Skeletal muscle satellite cell (primary cell): ENCODE data around the gene SKIC8.

Source experiments
- H3K27me3 ChIP-seq: 2 replicates; pipeline ENCODE4 v1.7.0; 2013; ENCODE audit warnings: low read length; ENCODE audit not compliant: control insufficient read depth, insufficient read depth
- H3K36me3 ChIP-seq: 2 replicates; pipeline ENCODE4 v1.7.0; 2013; ENCODE audit warnings: mild to moderate bottlenecking, control low read depth, low read length; ENCODE audit not compliant: insufficient read depth
- H3K4me1 ChIP-seq: 2 replicates; pipeline ENCODE4 v1.7.0; 2013; ENCODE audit warnings: low read length; ENCODE audit not compliant: control insufficient read depth, insufficient read depth
- H3K4me2 ChIP-seq: 2 replicates; pipeline ENCODE4 v1.7.0; 2013; ENCODE audit warnings: mild to moderate bottlenecking, low read length
- H3K4me3 ChIP-seq: 2 replicates; pipeline ENCODE4 v1.7.0; 2013; ENCODE audit warnings: low read length
- H3K9ac ChIP-seq: 2 replicates; pipeline ENCODE4 v1.7.0; 2013; ENCODE audit warnings: mild to moderate bottlenecking, low read depth, low read length, moderate library complexity
- H3K9me3 ChIP-seq: replicated peaks from 2 replicates; pipeline ENCODE4 v1.7.0; 2013; ENCODE audit warnings: mild to moderate bottlenecking, control low read depth, low read length

SKIC8 gene

DNA sequence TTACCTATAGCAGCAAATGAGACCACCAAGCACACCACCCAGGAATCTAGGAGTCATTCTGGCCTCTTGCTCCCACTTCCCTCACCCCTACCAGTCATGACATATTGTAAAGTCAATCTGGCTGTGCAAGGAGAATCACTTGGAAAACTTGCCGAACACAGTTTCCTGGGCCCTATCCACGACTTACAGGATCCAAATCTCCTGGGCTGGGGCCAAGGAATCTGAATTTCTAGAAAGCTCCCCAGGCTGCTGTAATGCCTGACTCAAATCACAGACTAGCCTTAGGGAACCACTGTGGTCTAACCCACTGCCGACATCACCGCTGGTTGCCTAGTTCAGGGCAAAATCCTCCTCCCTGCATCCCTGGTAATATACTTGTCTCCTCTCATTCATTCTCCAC lies 36.6 kb upstream of the SKIC8 start:
- H3K4me1 ChIP-seq: no peaks in the 10 kb centered on the region
- no peak overlapping the region for H3K9ac ChIP-seq
- no peak overlapping the region for H3K4me2 ChIP-seq
- peaks cover 78% of the 10 kb centered on the region for H3K27me3 ChIP-seq
- H3K36me3 ChIP-seq: no peaks in the 10 kb centered on the region
- H3K4me3 ChIP-seq: no peak overlapping the region
- no peaks in the 10 kb centered on the region for H3K9me3 ChIP-seq

GRCh38 chr15:78334845-78335244 lies 35.4 kb upstream of the SKIC8 start:
- Histone ChIP-seq H3K36me3 (no peaks in the 10 kb centered on the region), H3K9me3 (no peaks in the 10 kb centered on the region)

GRCh38 chr15:78329625-78330024 lies 30.2 kb upstream of the SKIC8 start:
- Histone ChIP-seq H3K4me1 (no peaks in the 10 kb centered on the region), H3K4me2 (no peak overlapping the region), H3K9ac (no peak overlapping the region), H3K36me3 (no peaks in the 10 kb centered on the region), H3K9me3 (no peaks in the 10 kb centered on the region), H3K4me3 (no peak overlapping the region), H3K27me3 (peaks cover 55% of the 10 kb centered on the region)

More at GRCh38 chr15:78334845-78335244, 35.4 kb upstream of the SKIC8 start:
- Histone ChIP-seq H3K4me2 (no peak overlapping the region), H3K4me1 (no peaks in the 10 kb centered on the region), H3K27me3 (peaks cover 72% of the 10 kb centered on the region), H3K4me3 (no peak overlapping the region), H3K9ac (no peak overlapping the region)

- Histone ChIP-seq H3K36me3 (no peaks in the 10 kb centered on the region), H3K4me3 (no peak overlapping the region), H3K4me1 (no peaks in the 10 kb centered on the region), H3K9me3 (no peaks in the 10 kb centered on the region), H3K4me2 (no peak overlapping the region), H3K27me3 (peaks cover 58% of the 10 kb centered on the region), H3K9ac (no peak overlapping the region)
Observed at GRCh38 chr15:78327466-78327865, 28.1 kb upstream of the SKIC8 start.

GRCh38 chr15:78325092-78325843 lies 25.9 kb upstream of the SKIC8 start:
- Histone ChIP-seq H3K4me3 (no peak overlapping the region), H3K4me2 (no peak overlapping the region), H3K36me3 (no peaks in the 10 kb centered on the region), H3K4me1 (no peaks in the 10 kb centered on the region), H3K27me3 (peaks cover 51% of the 10 kb centered on the region), H3K9ac (no peak overlapping the region), H3K9me3 (no peaks in the 10 kb centered on the region)

DNA sequence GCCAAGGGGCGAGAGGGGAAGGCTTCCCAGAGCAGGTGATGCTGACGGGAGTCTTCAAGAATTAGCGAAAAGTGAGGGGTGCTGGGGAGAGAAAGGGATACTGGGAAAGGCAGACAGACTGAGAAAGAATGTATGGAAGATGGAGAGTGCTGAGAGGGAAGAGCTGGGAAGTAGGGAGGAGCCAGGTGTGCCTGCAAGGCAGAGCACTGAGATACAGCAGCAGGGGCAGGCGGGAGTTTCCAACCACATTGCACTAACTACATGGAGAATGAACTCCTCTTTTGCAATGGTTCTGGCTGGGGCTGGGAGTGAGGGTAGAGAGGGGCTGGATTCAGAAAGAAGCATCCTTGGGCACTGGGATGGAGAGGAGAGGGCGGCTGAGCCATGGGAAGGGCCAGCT lies 24.7 kb upstream of the SKIC8 start:
- no peak overlapping the region for H3K4me3 ChIP-seq
- peaks cover 52% of the 10 kb centered on the region for H3K27me3 ChIP-seq
- no peaks in the 10 kb centered on the region for H3K4me1 ChIP-seq
- no peaks in the 10 kb centered on the region for H3K9me3 ChIP-seq
- H3K36me3 ChIP-seq: no peaks in the 10 kb centered on the region
- H3K4me2 ChIP-seq: no peak overlapping the region
- no peak overlapping the region for H3K9ac ChIP-seq

DNA sequence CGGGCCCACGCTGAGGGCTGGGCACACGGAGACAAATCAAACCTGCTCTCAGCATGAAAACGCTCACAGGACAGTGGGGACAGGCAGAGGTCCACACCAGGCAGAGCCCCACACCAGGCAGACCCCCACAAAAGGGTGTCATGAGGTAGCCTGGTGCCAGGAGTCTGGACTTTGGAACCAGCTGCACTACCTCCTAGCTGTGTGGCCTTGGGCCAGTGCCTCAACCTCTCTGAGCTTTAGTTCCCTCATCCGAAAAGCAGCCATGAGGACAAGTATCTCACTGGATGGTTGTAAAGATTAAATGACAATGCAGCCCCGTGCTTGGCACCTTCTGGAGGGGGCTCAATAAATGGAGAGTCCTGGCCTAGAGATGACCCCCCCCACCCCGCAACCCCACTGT lies 24.3 kb upstream of the SKIC8 start:
- H3K9ac ChIP-seq: no peak overlapping the region
- H3K36me3 ChIP-seq: no peaks in the 10 kb centered on the region
- H3K4me3 ChIP-seq: no peak overlapping the region
- no peak overlapping the region for H3K4me2 ChIP-seq
- H3K9me3 ChIP-seq: no peaks in the 10 kb centered on the region
- H3K4me1 ChIP-seq: no peaks in the 10 kb centered on the region
- H3K27me3 ChIP-seq: peaks cover 52% of the 10 kb centered on the region

GRCh38 chr15:78322724-78323521 lies 23.5 kb upstream of the SKIC8 start:
- Histone ChIP-seq H3K4me3 (no peak overlapping the region), H3K9ac (no peak overlapping the region), H3K4me2 (no peak overlapping the region), H3K27me3 (peaks cover 52% of the 10 kb centered on the region), H3K9me3 (no peaks in the 10 kb centered on the region), H3K36me3 (no peaks in the 10 kb centered on the region), H3K4me1 (no peaks in the 10 kb centered on the region)

GRCh38 chr15:78322243-78322642 lies 22.8 kb upstream of the SKIC8 start:
- no peaks in the 10 kb centered on the region for H3K9me3 ChIP-seq
- no peaks in the 10 kb centered on the region for H3K36me3 ChIP-seq
- peaks cover 51% of the 10 kb centered on the region for H3K27me3 ChIP-seq
- H3K9ac ChIP-seq: no peak overlapping the region
- no peak overlapping the region for H3K4me3 ChIP-seq
- H3K4me2 ChIP-seq: no peak overlapping the region
- H3K4me1 ChIP-seq: no peaks in the 10 kb centered on the region

DNA sequence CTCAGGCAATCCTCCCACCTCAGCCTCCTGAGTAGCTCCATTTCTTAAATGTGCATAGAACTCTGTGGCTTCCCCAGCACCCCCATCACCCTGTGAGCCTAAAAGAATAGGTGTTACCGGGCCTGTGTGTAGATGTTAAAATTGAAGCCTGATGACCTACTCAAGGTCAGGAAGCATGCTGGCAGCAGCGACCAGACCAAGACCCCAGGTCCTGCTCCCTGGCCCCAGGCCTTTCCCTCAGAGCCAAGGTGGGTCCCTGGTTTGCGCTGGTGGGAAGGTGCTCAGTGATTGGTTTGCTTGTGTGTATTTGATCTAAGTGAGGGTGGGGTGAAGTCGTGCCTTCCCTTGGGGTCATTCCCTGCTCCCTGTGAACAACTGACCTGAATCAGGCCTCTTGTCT lies 22.4 kb upstream of the SKIC8 start:
- H3K9ac ChIP-seq: no peak overlapping the region
- H3K36me3 ChIP-seq: no peaks in the 10 kb centered on the region
- H3K9me3 ChIP-seq: no peaks in the 10 kb centered on the region
- no peaks in the 10 kb centered on the region for H3K4me1 ChIP-seq
- no peak overlapping the region for H3K4me2 ChIP-seq
- H3K27me3 ChIP-seq: peaks cover 55% of the 10 kb centered on the region
- H3K4me3 ChIP-seq: no peak overlapping the region

DNA sequence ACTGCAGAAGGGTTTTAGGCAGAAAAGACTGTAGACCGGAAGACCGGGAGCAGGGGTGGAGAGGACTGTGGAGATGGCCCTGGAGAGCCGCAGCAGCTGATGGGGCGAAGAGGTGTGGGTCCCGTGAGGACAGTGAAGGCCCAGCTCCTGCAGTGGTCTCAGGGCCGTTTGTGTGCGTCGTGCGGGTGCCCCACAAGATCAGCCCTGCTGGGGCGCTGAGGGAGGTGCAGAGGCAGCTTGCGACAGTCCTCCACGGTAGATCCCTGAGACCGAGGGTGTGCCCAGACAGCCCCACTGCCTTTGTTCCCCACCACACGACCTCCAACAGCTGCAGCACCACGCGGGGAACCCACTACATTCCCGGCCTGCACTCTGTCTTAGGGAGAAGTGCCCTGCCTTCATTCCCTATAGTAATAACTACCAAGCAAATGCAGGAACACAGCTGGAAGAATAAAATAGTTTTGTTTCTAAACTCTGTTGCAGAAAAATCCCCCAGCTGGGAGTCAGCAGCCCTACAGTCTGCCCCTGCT lies 21.7 kb upstream of the SKIC8 start:
- Histone ChIP-seq H3K4me2 (no peak overlapping the region), H3K27me3 (peaks cover 58% of the 10 kb centered on the region), H3K36me3 (no peaks in the 10 kb centered on the region), H3K4me3 (no peak overlapping the region), H3K9ac (no peak overlapping the region), H3K9me3 (no peaks in the 10 kb centered on the region), H3K4me1 (no peaks in the 10 kb centered on the region)
